ENCODE results near the gene EPM2A. TPM values are rescaled to one million over a fixed set of nuclear protein-coding genes. Genes with fewer than 3 reads are reported as not detected.
A peak's percentile ranks its signal among the peaks of the same experiment; 100 is the strongest.

EPM2A gene
- total RNA-seq, 1 experiment from 2014 or later: 5.7 TPM

GRCh38 chr6:145643760-145644159 lies 91.6 kb downstream of the EPM2A start:
- H3K27ac ChIP-seq (ENCODE audit: low read length): no peak overlapping the region
- in situ Hi-C loops (cut with HindIII; ENCODE audit: low pct_unique_long_range_greater_than_20kb, low sequenced_read_pairs): no loop called here
- H3K36me3 ChIP-seq (ENCODE audit: control insufficient read depth, insufficient read depth, low read length): no peaks in the 10 kb centered on the region
- TF ChIP-seq SIN3A (IDR thresholded peaks at IDR 0.05; ENCODE audit: borderline replicate concordance, insufficient read depth, low read depth, low read length) (no peak), TCF7L2 (IDR thresholded peaks at IDR 0.05; ENCODE audit: low read depth, low read length) (no peak), POLR2AphosphoS5 (IDR thresholded peaks at IDR 0.05; ENCODE audit: low read depth, low read length) (no peak), REST (IDR thresholded peaks at IDR 0.05; ENCODE audit: insufficient read depth in 1 of 2, low read depth in 2 of 2, low read length in 1 of 2) (no peak), CTCF (IDR thresholded peaks at IDR 0.05) (no peak)
- ChIA-PET CTCF (no interaction called here), POLR2A (no interaction called here)
- ATAC-seq (no peak), DNase-seq (ENCODE audit: low read depth, low spot score) (no peak)
- H3K4me3 ChIP-seq (ENCODE audit: low read depth in 2 of 2, low read length in 2 of 2): no peak overlapping the region
- no TSS peak for BruUV-seq (replicated peaks)
- no peaks in the 10 kb centered on the region for H3K9me3 ChIP-seq (ENCODE audit: control insufficient read depth, insufficient read depth, low read depth, low read length)
- no peaks in the 10 kb centered on the region for H3K27me3 ChIP-seq (ENCODE audit: control insufficient read depth, insufficient read depth, low read length)
- no peaks in the 10 kb centered on the region for H3K4me1 ChIP-seq (ENCODE audit: control insufficient read depth, insufficient read depth, low read length)
- intact Hi-C loops (cut with micrococcal nuclease; ENCODE audit: unreplicated experiment): no loop called here

- in situ Hi-C loops (cut with HindIII; ENCODE audit: low pct_unique_long_range_greater_than_20kb, low sequenced_read_pairs) (no loop called here), intact Hi-C loops (cut with micrococcal nuclease; ENCODE audit: unreplicated experiment) (loop anchor here (5.0 to 10.0 kb wide), 3 partner anchors 289 to 1049 kb away; no protein-coding TSS in a partner anchor)
- Histone ChIP-seq H3K36me3 (ENCODE audit: control insufficient read depth, insufficient read depth, low read length) (no peaks in the 10 kb centered on the region), H3K4me3 (ENCODE audit: low read depth in 2 of 2, low read length in 2 of 2) (no peak overlapping the region), H3K27ac (ENCODE audit: low read length) (no peak overlapping the region), H3K4me1 (ENCODE audit: control insufficient read depth, insufficient read depth, low read length) (no peaks in the 10 kb centered on the region), H3K27me3 (ENCODE audit: control insufficient read depth, insufficient read depth, low read length) (no peaks in the 10 kb centered on the region), H3K9me3 (ENCODE audit: control insufficient read depth, insufficient read depth, low read depth, low read length) (no peaks in the 10 kb centered on the region)
- ChIA-PET POLR2A (interaction anchor here (0.6 kb wide), 1 partner anchor 40 kb away, joined by 3 read pairs; no protein-coding TSS in a partner anchor), CTCF (interaction anchor here (0.6 to 0.9 kb wide), 3 partner anchors 9 to 202 kb away, joined by 3 to 4 read pairs (median 3); no protein-coding TSS in a partner anchor)
- ATAC-seq (peak; percentile 98), DNase-seq (ENCODE audit: low read depth, low spot score) (peak; percentile 71)
- BruUV-seq (replicated peaks): no TSS peak
- TF ChIP-seq CTCF (IDR thresholded peaks at IDR 0.05) (peak; percentile 89), SIN3A (IDR thresholded peaks at IDR 0.05; ENCODE audit: borderline replicate concordance, insufficient read depth, low read depth, low read length) (no peak)
Measured at GRCh38 chr6:145633981-145634627, 101.2 kb downstream of the EPM2A start.
